Measurements from ENCODE around the gene ALDH3A1. TPM values are rescaled to one million over a fixed set of nuclear protein-coding genes. Genes with fewer than 3 reads are reported as not detected.
"Not testable (repeated sequence)": the region's sequence is repeated elsewhere in the genome, so short reads cannot be mapped to it uniquely, and the experiment has no call there.

Gene ALDH3A1
- total RNA-seq, 1 experiment from 2014 or later, result not detected

GRCh38 chr17:19766421-19767270 lies 18.5 kb upstream of the ALDH3A1 start:
- peaks cover 9% of the 10 kb centered on the region; the same call in 1 of the 2 replicates for H3K4me1 ChIP-seq
- no peaks in the 10 kb centered on the region for H3K27me3 ChIP-seq
- DNase-seq, result peak; percentile 82 to 94

DNA sequence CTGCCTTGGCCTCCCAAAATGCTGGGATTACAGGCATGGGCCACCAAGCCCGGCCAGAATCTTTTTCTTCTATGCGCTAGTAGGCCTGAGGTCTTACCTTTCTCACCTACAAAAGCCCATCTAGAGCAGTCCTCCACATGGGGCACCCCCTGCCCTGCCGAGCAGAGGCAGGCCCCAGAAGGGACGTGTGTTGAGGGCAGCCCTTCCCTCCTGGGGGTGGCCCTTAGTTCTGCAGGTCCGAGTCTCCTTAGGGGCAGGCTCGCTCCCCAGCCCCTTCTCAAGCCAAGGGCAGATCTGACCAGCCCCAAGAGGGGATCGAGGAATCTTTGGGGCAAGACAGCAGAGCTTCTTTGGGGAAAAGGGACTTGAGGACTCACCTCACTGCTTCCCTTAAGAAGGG lies 17.9 kb upstream of the ALDH3A1 start:
- Histone ChIP-seq H3K27me3 (no peaks in the 10 kb centered on the region), H3K4me1 (peaks cover 9% of the 10 kb centered on the region; the same call in 1 of the 2 replicates), H3K4me3 (no peak overlapping the region), H3K27ac (no peak overlapping the region), H3K9me3 (replicated peaks) (no peaks in the 10 kb centered on the region), H3K36me3 (no peaks in the 10 kb centered on the region)
- DNase-seq, result no peak

More at GRCh38 chr17:19766421-19767270, 18.5 kb upstream of the ALDH3A1 start:
- Histone ChIP-seq H3K4me3 (no peak overlapping the region), H3K36me3 (no peaks in the 10 kb centered on the region), H3K9me3 (replicated peaks) (no peaks in the 10 kb centered on the region), H3K27ac (no peak overlapping the region)

DNA sequence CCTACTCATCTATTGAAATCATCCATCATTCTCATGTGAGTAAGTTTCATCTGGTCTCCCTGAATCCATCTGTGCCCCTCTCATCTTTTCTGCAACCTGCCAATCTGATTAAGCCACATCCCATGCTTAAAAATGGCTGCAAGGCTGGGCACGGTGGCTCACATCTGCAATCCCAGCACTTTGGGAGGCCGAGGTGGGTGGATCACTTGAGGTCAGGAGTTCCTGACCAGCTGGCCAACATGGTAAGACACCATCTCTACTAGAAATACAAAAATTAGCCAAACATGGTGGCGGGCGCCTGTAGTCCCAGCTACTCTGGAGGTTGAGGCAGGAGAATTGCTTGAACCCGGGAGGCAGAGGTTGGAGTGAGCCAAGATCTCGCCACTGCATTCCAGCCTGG lies 15.9 kb upstream of the ALDH3A1 start:
- not testable (repeated sequence) for DNase-seq; H3K4me1 ChIP-seq; H3K27ac ChIP-seq; H3K27me3 ChIP-seq; H3K9me3 ChIP-seq (replicated peaks); H3K36me3 ChIP-seq; H3K4me3 ChIP-seq

- no peaks in the 10 kb centered on the region for H3K36me3 ChIP-seq
- H3K27ac ChIP-seq, result no peak overlapping the region
- H3K4me1 ChIP-seq, result no peaks in the 10 kb centered on the region
- H3K4me3 ChIP-seq, result no peak overlapping the region
- H3K9me3 ChIP-seq (replicated peaks), result no peaks in the 10 kb centered on the region
- no peak for DNase-seq
- no peaks in the 10 kb centered on the region for H3K27me3 ChIP-seq
Observed at GRCh38 chr17:19763416-19763815, 15.3 kb upstream of the ALDH3A1 start.

DNA sequence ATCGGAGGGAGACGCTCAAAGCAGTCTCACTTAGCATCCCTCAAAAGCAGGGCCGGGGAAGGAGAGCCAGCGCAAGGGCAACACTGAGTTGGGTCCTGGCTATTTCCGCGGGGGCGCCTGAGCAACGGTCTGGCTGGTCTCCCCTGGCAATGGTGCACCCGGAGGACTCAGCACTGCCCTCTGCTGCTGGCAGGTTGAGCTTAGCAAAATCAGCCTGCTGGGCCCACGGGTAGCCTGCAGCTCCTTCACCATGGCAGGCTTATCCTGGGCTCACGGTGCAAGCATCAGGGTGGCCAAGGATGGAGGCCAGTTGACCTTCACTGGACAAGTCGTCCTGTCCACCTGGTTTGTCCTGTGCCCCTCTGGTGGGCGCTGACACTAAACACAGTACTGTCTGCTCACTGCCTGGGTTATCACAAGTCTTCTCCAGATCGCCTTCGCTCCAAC lies 14.4 kb upstream of the ALDH3A1 start:
- Histone ChIP-seq H3K9me3 (replicated peaks) (no peaks in the 10 kb centered on the region), H3K27ac (no peak overlapping the region), H3K4me3 (no peak overlapping the region), H3K27me3 (peaks cover 4% of the 10 kb centered on the region; the same call in 1 of the 2 replicates), H3K36me3 (no peaks in the 10 kb centered on the region), H3K4me1 (no peaks in the 10 kb centered on the region)
- DNase-seq, result peak; percentile 81 to 88

DNA sequence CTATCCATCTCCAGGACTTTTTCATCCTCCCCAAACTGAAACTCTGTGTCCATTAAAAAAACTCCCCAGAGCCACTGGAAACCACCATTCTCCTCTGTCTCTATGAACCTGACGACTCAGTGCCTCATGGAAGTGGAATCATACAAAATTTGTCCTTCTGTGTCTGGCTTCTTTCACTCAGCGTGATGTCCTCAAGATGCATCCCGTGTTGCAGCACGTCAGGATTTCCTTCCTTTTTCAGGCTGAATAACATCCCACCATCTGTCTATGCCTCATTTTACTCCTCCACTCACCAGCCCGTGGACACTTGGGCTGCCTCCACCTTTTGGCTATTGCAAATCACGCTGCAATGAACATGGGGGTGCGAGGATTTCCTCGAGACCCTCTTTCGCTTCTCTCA lies 12.6 kb upstream of the ALDH3A1 start:
- no peak for DNase-seq
- Histone ChIP-seq H3K27ac (no peak overlapping the region), H3K4me3 (no peak overlapping the region), H3K36me3 (no peaks in the 10 kb centered on the region), H3K9me3 (replicated peaks) (no peaks in the 10 kb centered on the region), H3K4me1 (no peaks in the 10 kb centered on the region), H3K27me3 (peaks cover 9% of the 10 kb centered on the region; the same call in 1 of the 2 replicates)

DNA sequence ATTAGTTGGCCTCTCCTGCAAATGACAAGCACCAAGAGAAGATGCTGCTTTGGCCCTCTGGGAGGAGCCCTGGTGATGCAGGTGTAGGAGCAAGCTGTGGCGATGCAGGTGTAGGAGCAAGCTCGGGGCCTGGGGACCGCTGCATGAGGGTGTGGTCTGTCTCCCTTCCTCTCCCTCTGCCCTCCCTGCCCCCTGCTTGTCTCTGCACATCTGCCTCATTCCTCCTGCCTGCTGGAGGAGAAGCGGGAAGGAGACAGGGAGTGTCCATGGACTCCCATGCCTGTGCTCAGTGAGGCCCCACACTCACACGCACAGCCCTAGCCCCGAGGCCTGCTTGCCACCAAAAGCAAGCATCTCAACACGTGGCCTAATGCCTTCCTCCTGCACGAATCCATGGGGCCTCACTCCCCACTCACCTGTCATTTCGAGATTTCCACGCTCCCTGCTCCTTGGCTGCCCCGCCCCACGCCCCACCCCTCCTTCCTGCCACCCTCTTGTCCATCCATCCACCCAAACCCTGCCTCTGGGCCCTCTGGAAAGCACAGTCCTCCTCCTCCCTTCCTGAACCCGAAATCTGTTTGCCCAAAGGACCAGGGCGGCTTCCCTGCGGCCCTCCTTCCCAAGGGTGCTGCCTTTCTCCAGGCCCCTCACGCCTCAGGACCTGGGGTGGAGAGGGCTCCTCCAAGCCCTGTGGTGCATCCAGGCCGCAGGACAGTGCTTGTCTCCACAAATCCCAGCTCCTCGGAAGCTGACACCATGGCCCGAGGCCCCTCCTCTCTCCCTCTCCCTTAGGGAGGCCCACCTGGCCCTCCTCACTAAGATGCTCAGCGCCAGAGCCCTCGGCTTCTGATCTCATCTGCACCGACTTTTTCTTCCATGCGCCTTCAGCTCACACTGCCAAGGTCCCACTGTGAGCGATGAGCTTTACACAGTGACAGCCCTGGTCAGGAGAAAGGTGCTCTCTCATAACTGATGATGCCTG lies 11.8 kb upstream of the ALDH3A1 start:
- H3K27me3 ChIP-seq, result peaks cover 11% of the 10 kb centered on the region; the same call in 1 of the 2 replicates
- DNase-seq, result no peak

GRCh38 chr17:19757536-19758180 lies 9.6 kb upstream of the ALDH3A1 start:
- H3K36me3 ChIP-seq, result no peaks in the 10 kb centered on the region
- no peak overlapping the region for H3K4me3 ChIP-seq
- no peaks in the 10 kb centered on the region for H3K4me1 ChIP-seq
- no peak overlapping the region for H3K27ac ChIP-seq
- H3K27me3 ChIP-seq, result peaks cover 21% of the 10 kb centered on the region; the same call in 1 of the 2 replicates
- H3K9me3 ChIP-seq (replicated peaks), result no peaks in the 10 kb centered on the region
- DNase-seq, result no peak

More for the DNA sequence above, 11.8 kb upstream of the ALDH3A1 start:
- no peak overlapping the region for H3K27ac ChIP-seq
- no peaks in the 10 kb centered on the region for H3K4me1 ChIP-seq
- no peaks in the 10 kb centered on the region for H3K36me3 ChIP-seq
- H3K4me3 ChIP-seq, result no peak overlapping the region
- no peaks in the 10 kb centered on the region for H3K9me3 ChIP-seq (replicated peaks)

GRCh38 chr17:19756546-19756945 lies 8.4 kb upstream of the ALDH3A1 start:
- no peaks in the 10 kb centered on the region for H3K4me1 ChIP-seq
- H3K27ac ChIP-seq, result no peak overlapping the region
- no peak overlapping the region for H3K4me3 ChIP-seq
- peaks cover 21% of the 10 kb centered on the region; the same call in 1 of the 2 replicates for H3K27me3 ChIP-seq
- no peaks in the 10 kb centered on the region for H3K9me3 ChIP-seq (replicated peaks)
- H3K36me3 ChIP-seq, result no peaks in the 10 kb centered on the region
- no peak for DNase-seq

GRCh38 chr17:19755821-19756510 lies 7.9 kb upstream of the ALDH3A1 start:
- DNase-seq, result no peak
- H3K9me3 ChIP-seq (replicated peaks), result no peaks in the 10 kb centered on the region
- no peak overlapping the region for H3K4me3 ChIP-seq
- peaks cover 21% of the 10 kb centered on the region; the same call in 1 of the 2 replicates for H3K27me3 ChIP-seq
- no peaks in the 10 kb centered on the region for H3K4me1 ChIP-seq
- H3K36me3 ChIP-seq, result no peaks in the 10 kb centered on the region
- no peak overlapping the region for H3K27ac ChIP-seq

GRCh38 chr17:19755392-19755791 lies 7.3 kb upstream of the ALDH3A1 start:
- Histone ChIP-seq H3K9me3 (replicated peaks) (no peaks in the 10 kb centered on the region), H3K27me3 (peaks cover 21% of the 10 kb centered on the region; the same call in 1 of the 2 replicates), H3K4me3 (no peak overlapping the region), H3K36me3 (no peaks in the 10 kb centered on the region), H3K4me1 (no peaks in the 10 kb centered on the region), H3K27ac (no peak overlapping the region)
- no peak for DNase-seq

- H3K36me3 ChIP-seq, result no peaks in the 10 kb centered on the region
- H3K4me3 ChIP-seq, result no peak overlapping the region
- peak in 1 of 2 experiments; percentile 62 for DNase-seq
- H3K27me3 ChIP-seq, result peaks cover 34% of the 10 kb centered on the region
- no peaks in the 10 kb centered on the region for H3K4me1 ChIP-seq
- no peak overlapping the region for H3K27ac ChIP-seq
- no peaks in the 10 kb centered on the region for H3K9me3 ChIP-seq (replicated peaks)
Observed at GRCh38 chr17:19753661-19754463, 5.8 kb upstream of the ALDH3A1 start.

- DNase-seq, result no peak
- no peak overlapping the region for H3K27ac ChIP-seq
- H3K27me3 ChIP-seq, result peaks cover 39% of the 10 kb centered on the region
Observed at GRCh38 chr17:19753051-19753509, 5.0 kb upstream of the ALDH3A1 start.

More at GRCh38 chr17:19753051-19753509, 5.0 kb upstream of the ALDH3A1 start:
- Histone ChIP-seq H3K36me3 (no peaks in the 10 kb centered on the region), H3K4me3 (no peak overlapping the region), H3K4me1 (no peaks in the 10 kb centered on the region), H3K9me3 (replicated peaks) (no peaks in the 10 kb centered on the region)

Measured in SJCRH30 (cell line).